HEK293 (cell line): ENCODE results near the gene OR51L1.
"Not testable (repeated sequence)": the region's sequence is repeated elsewhere in the genome, so short reads cannot be mapped to it uniquely, and the experiment has no call there.

ENCODE experiments used
- CTCF ChIA-PET: fragments of 350-600 bp; formaldehyde crosslinking; extraction: SDS; loops from one replicate; lab custom pipeline; 2021; ENCODE audit warnings: antibody characterized with exemption; lab: Yijun Ruan, JAX
- POLR2A ChIA-PET: fragments of 300-600 bp; formaldehyde crosslinking; extraction: SDS; loops from one replicate; lab custom pipeline; 2020; ENCODE audit warnings: antibody characterized with exemption, inconsistent platforms; lab: Yijun Ruan, JAX
- H3K27ac ChIP-seq: fragments of 200-500 bp; sonication (Bioruptor generic); 2 replicates; pipeline ENCODE4 v1.5.1; 2014; ENCODE audit warnings: low read depth, low read length, control low read depth, inconsistent platforms; ENCODE audit errors: extremely low read depth
- H3K36me3 ChIP-seq, 2 experiments: fragments of 200-500 bp in 1 of 2; sonication (Bioruptor generic) in 1 of 2; 1 replicate in 1 of 2; 2 replicates in 1 of 2; pipeline ENCODE4 v1.5.1; 2014 to 2017; ENCODE audit warnings: inconsistent platforms in 2 of 2, low read length in 2 of 2; ENCODE audit not compliant: control insufficient read depth in 2 of 2, insufficient read depth in 1 of 2
- H3K4me1 ChIP-seq: fragments of 200-500 bp; sonication (Bioruptor generic); 2 replicates; pipeline ENCODE4 v1.5.1; 2014; ENCODE audit warnings: mild to moderate bottlenecking, low read length, inconsistent platforms; ENCODE audit not compliant: control insufficient read depth, insufficient read depth
- H3K4me3 ChIP-seq: 2 replicates; pipeline ENCODE4 v1.5.1; 2011; ENCODE audit warnings: low read depth, mild to moderate bottlenecking, control low read depth, low read length, moderate library complexity
- H3K9me3 ChIP-seq: fragments of 200-500 bp; sonication (Bioruptor generic); 2 replicates; pipeline ENCODE4 v1.5.1; 2014; ENCODE audit warnings: low read depth, low read length, inconsistent platforms; ENCODE audit not compliant: control insufficient read depth, insufficient read depth
- HIC1 ChIP-seq: fragments of 450-650 bp; formaldehyde crosslinking; IDR thresholded peaks from 2 replicates; pipeline ENCODE4 v1.5.1; 2016; ENCODE audit warnings: missing biosample characterization, missing genetic modification characterization
- OVOL3 ChIP-seq: fragments of 450-650 bp; formaldehyde crosslinking; IDR thresholded peaks from 2 replicates; pipeline ENCODE4 v1.5.1; 2016; ENCODE audit warnings: missing biosample characterization, missing genetic modification characterization
- SCRT1 ChIP-seq: fragments of 450-650 bp; formaldehyde crosslinking; IDR thresholded peaks from 2 replicates; pipeline ENCODE4 v1.5.1; 2016; ENCODE audit warnings: missing biosample characterization, missing genetic modification characterization, borderline replicate concordance
- ZBTB49 ChIP-seq: fragments of 450-650 bp; formaldehyde crosslinking; IDR thresholded peaks from 2 replicates; pipeline ENCODE4 v1.5.1; 2016; ENCODE audit warnings: missing biosample characterization, missing genetic modification characterization, low read depth
- ZFP3 ChIP-seq: fragments of 450-650 bp; formaldehyde crosslinking; IDR thresholded peaks from 2 replicates; pipeline ENCODE4 v1.5.1; 2016; ENCODE audit warnings: low read depth, missing biosample characterization, missing genetic modification characterization
- ZNF157 ChIP-seq: fragments of 450-650 bp; formaldehyde crosslinking; IDR thresholded peaks from 2 replicates; pipeline ENCODE4 v1.5.1; 2016; ENCODE audit warnings: missing biosample characterization, missing genetic modification characterization
- ZNF248 ChIP-seq: fragments of 450-650 bp; formaldehyde crosslinking; IDR thresholded peaks from 2 replicates; pipeline ENCODE4 v1.5.1; 2017; ENCODE audit warnings: missing biosample characterization, missing genetic modification characterization
- ZNF350 ChIP-seq: fragments of 450-650 bp; formaldehyde crosslinking; IDR thresholded peaks from 2 replicates; pipeline ENCODE4 v1.5.0; 2017; ENCODE audit warnings: missing biosample characterization, mild to moderate bottlenecking, missing genetic modification characterization
- ZNF513 ChIP-seq: fragments of 450-650 bp; IDR thresholded peaks from 2 replicates; pipeline ENCODE4 v1.5.1; 2018; ENCODE audit warnings: missing biosample characterization, missing genetic modification characterization
- ZNF529 ChIP-seq: fragments of 450-650 bp; formaldehyde crosslinking; IDR thresholded peaks from 2 replicates; pipeline ENCODE4 v1.5.1; 2017; ENCODE audit warnings: missing genetic modification characterization, missing biosample characterization; ENCODE audit not compliant: insufficient replicate concordance
- ZNF549 ChIP-seq: fragments of 450-650 bp; IDR thresholded peaks from 2 replicates; pipeline ENCODE4 v1.5.1; 2018; ENCODE audit warnings: missing biosample characterization, missing genetic modification characterization, mild to moderate bottlenecking, inconsistent platforms, moderate library complexity
- ZNF670 ChIP-seq: fragments of 450-650 bp; formaldehyde crosslinking; IDR thresholded peaks from 2 replicates; pipeline ENCODE4 v1.5.1; 2016; ENCODE audit warnings: missing biosample characterization, missing genetic modification characterization, low read depth
- ZNF785 ChIP-seq: fragments of 450-650 bp; formaldehyde crosslinking; IDR thresholded peaks from 2 replicates; pipeline ENCODE4 v1.5.1; 2016; ENCODE audit warnings: missing biosample characterization, missing genetic modification characterization

Gene OR51L1

GRCh38 chr11:4994551-4994950 is at the start of gene OR51L1:
Gene OR51L1, plus strand, starts transcription at chr11:4994851. Its CDS starts 4,132 bp downstream, at chr11:4998983.
- H3K9me3 ChIP-seq, result no peaks in the 10 kb centered on the region
- no peak within 1 kb of the TSS for H3K4me3 ChIP-seq
- H3K36me3 ChIP-seq, result no peaks in the 10 kb centered on the region
- H3K27ac ChIP-seq, result no peak within 1 kb of the TSS
- no peaks in the 10 kb centered on the region for H3K4me1 ChIP-seq
- TF ChIP-seq HIC1 (tag by site-specific recombination) (no peak), ZNF350 (tag by site-specific recombination) (no peak), ZNF549 (tag by site-specific recombination) (no peak), ZNF529 (tag by site-specific recombination) (no peak), ZBTB49 (tag by site-specific recombination) (no peak)
- TF ChIP-seq, all 188 proteins: peak for 0
- CTCF ChIA-PET, result no interaction called here
- POLR2A ChIA-PET, result no interaction called here

GRCh38 chr11:4947505-4947904 is 47.1 kb upstream of the OR51L1 start, which contains the start of gene OR51A4:
Gene OR51A4, minus strand, starts transcription at chr11:4947605. Its CDS starts 505 bp downstream, at chr11:4947100.
- CTCF ChIA-PET, result no interaction called here
- Histone ChIP-seq H3K9me3 (no peaks in the 10 kb centered on the region), H3K4me3 (no peak within 1 kb of the TSS), H3K36me3 (no peaks in the 10 kb centered on the region), H3K4me1 (no peaks in the 10 kb centered on the region), H3K27ac (no peak within 1 kb of the TSS)
- no peak for TF ChIP-seq ZNF513
- TF ChIP-seq ZNF248 (tag by site-specific recombination), result no peak
- no peak for TF ChIP-seq ZNF157 (tag by site-specific recombination)
- no peak for TF ChIP-seq ZNF670 (tag by site-specific recombination)
- TF ChIP-seq SCRT1 (tag by site-specific recombination), result no peak
- no peak for TF ChIP-seq ZFP3
- TF ChIP-seq OVOL3, result no peak
- no peak for TF ChIP-seq ZNF785 (tag by site-specific recombination)
- POLR2A ChIA-PET, result no interaction called here

- H3K27ac ChIP-seq, CTCF ChIA-PET, H3K36me3 ChIP-seq, H3K4me3 ChIP-seq, POLR2A ChIA-PET, H3K4me1 ChIP-seq, H3K9me3 ChIP-seq: not testable (repeated sequence)
These were observed 39.0 kb upstream of the OR51L1 start, which contains the start of gene OR51A2 for GRCh38 chr11:4955613-4956012. Gene OR51A2, minus strand, starts transcription at chr11:4955713. Its CDS starts 0 bp downstream, at chr11:4955713.
